Gastroesophageal sphincter (tissue), 3 donors: Measurements from ENCODE around the gene CRYAA.
"Not testable (repeated sequence)": the region's sequence is repeated elsewhere in the genome, so short reads cannot be mapped to it uniquely, and the experiment has no call there.

ENCODE experiments used
- CTCF ChIP-seq, 4 experiments: fragments of 200-600 bp in 2 of 4; fragments of 450-650 bp in 2 of 4; sonication (generic) in 1 of 4; IDR thresholded peaks; one replicate each; pipeline ENCODE4 v1.5.1; 2017 to 2019; ENCODE audit warnings: antibody characterized with exemption in 4 of 4, mild to moderate bottlenecking in 2 of 4, moderate library complexity in 2 of 4
- EP300 ChIP-seq: sonication (generic); formaldehyde crosslinking; IDR thresholded peaks from one replicate; pipeline ENCODE4 v1.6.1; 2017; ENCODE audit warnings: antibody characterized with exemption, mild to moderate bottlenecking
- POLR2A ChIP-seq, 2 donors: fragments of 450-650 bp; IDR thresholded peaks; one replicate each; pipeline ENCODE4 v1.6.1; 2017; ENCODE audit warnings: antibody characterized with exemption in 2 of 2, mild to moderate bottlenecking in 2 of 2, moderate library complexity in 1 of 2
- POLR2AphosphoS5 ChIP-seq: sonication (generic); formaldehyde crosslinking; IDR thresholded peaks from one replicate; pipeline ENCODE4 v1.6.1; 2017; ENCODE audit warnings: antibody characterized with exemption

GRCh38 chr21:43165734-43166133 lies 3.1 kb upstream of the CRYAA start:
- not testable (repeated sequence) for TF ChIP-seq POLR2A (IDR thresholded peaks at IDR 0.05); CTCF (IDR thresholded peaks at IDR 0.05); POLR2AphosphoS5; EP300
